CD4-positive, alpha-beta T cell treated with Interleukin-2 at 100 ng/mL for 4 hours (primary cell): ENCODE data around the gene LIMD2.
A peak's percentile ranks its signal among the peaks of the same experiment; 100 is the strongest.
"Not testable (repeated sequence)": the region's sequence is repeated elsewhere in the genome, so short reads cannot be mapped to it uniquely, and the experiment has no call there.

Experiments
- DNase-seq: peaks from one replicate; pipeline ENCODE4 v3.0.0-alpha.2; 2020; ENCODE audit warnings: low spot score

LIMD2 gene

GRCh38 chr17:63699638-63700527 lies at the start of gene LIMD2:
LIMD2 (minus strand) TSS chr17:63700125; CDS start chr17:63699298, 827 bp downstream.
- peak; percentile 91 for DNase-seq

GRCh38 chr17:63741408-63742173 lies 41.7 kb upstream of the LIMD2 start, which contains the start of gene STRADA:
STRADA (minus strand) TSS chr17:63741799; CDS start chr17:63728369, 13,430 bp downstream.
- peak; percentile 99 for DNase-seq

- no peak for DNase-seq
Measured at GRCh38 chr17:63741143-63741407, 41.1 kb upstream of the LIMD2 start.

GRCh38 chr17:63740464-63741142 lies 40.7 kb upstream of the LIMD2 start:
- no peak for DNase-seq

GRCh38 chr17:63735691-63736090 lies 35.8 kb upstream of the LIMD2 start:
- DNase-seq = no peak

- no peak for DNase-seq
Measured at GRCh38 chr17:63722403-63722802, 22.5 kb upstream of the LIMD2 start.

GRCh38 chr17:63720194-63720593 lies 20.3 kb upstream of the LIMD2 start:
- not testable (repeated sequence) for DNase-seq

- no peak for DNase-seq
Measured at GRCh38 chr17:63718988-63719387, 19.1 kb upstream of the LIMD2 start.

- DNase-seq = no peak
Measured at GRCh38 chr17:63716426-63716825, 16.5 kb upstream of the LIMD2 start.

GRCh38 chr17:63714550-63715277 lies 14.8 kb upstream of the LIMD2 start:
- no peak for DNase-seq

- DNase-seq = no peak
Measured at GRCh38 chr17:63709110-63709509, 9.2 kb upstream of the LIMD2 start.

GRCh38 chr17:63707151-63707550 lies 7.2 kb upstream of the LIMD2 start:
- DNase-seq = peak; percentile 26

- peak; percentile 36 for DNase-seq
Measured at GRCh38 chr17:63706336-63707082, 6.6 kb upstream of the LIMD2 start.

- DNase-seq = peak; percentile 18
Measured at GRCh38 chr17:63705657-63706056, 5.7 kb upstream of the LIMD2 start.

GRCh38 chr17:63704836-63705235 lies 4.9 kb upstream of the LIMD2 start:
- no peak for DNase-seq

GRCh38 chr17:63704259-63704576 lies 4.3 kb upstream of the LIMD2 start:
- no peak for DNase-seq

- DNase-seq = no peak
Measured at GRCh38 chr17:63703556-63704258, 3.8 kb upstream of the LIMD2 start.

GRCh38 chr17:63703029-63703428 lies 3.1 kb upstream of the LIMD2 start:
- DNase-seq = no peak

- DNase-seq = no peak
Measured at GRCh38 chr17:63702721-63703015, 2.7 kb upstream of the LIMD2 start.

GRCh38 chr17:63701868-63702720 lies 2.2 kb upstream of the LIMD2 start:
- peak; percentile 88 for DNase-seq
